Keratinocyte (primary cell): Measurements from ENCODE around the gene SSH2. TPM values are rescaled to one million over a fixed set of nuclear protein-coding genes. Genes with fewer than 3 reads are reported as not detected.
A peak's percentile ranks its signal among the peaks of the same experiment; 100 is the strongest.

Experiments
- DNase-seq: peaks from one replicate; pipeline ENCODE4 v3.0.0-alpha.2; 2011; ENCODE audit warnings: low read depth, missing footprints, low spot score
- FAIRE-seq: peaks from 2 replicates; lab custom pipeline; 2011; peaks lifted over from hg19 to GRCh38; lab: Jason Lieb, UNC
- H2AFZ ChIP-seq: 2 replicates; pipeline ENCODE4 v1.6.0; 2012; ENCODE audit warnings: low read length, control low read depth, inconsistent platforms; ENCODE audit not compliant: control insufficient read depth
- H3K27ac ChIP-seq: 2 replicates; pipeline ENCODE4 v1.5.1; 2011; ENCODE audit warnings: low read length; ENCODE audit not compliant: control insufficient read depth, insufficient read depth
- H3K27me3 ChIP-seq: 3 replicates; pipeline ENCODE4 v1.6.0; 2011; ENCODE audit warnings: low read length; ENCODE audit not compliant: control insufficient read depth, insufficient read depth; ENCODE audit errors: extremely low read depth
- H3K36me3 ChIP-seq, 2 experiments: 2 replicates in 1 of 2; 3 replicates in 1 of 2; pipeline ENCODE4 v1.5.1; 2011; ENCODE audit warnings: low read length in 2 of 2, mild to moderate bottlenecking in 1 of 2; ENCODE audit not compliant: control insufficient read depth in 2 of 2, insufficient read depth in 2 of 2; ENCODE audit errors: extremely low read depth in 1 of 2
- H3K4me1 ChIP-seq: 3 replicates; pipeline ENCODE4 v1.5.1; 2011; ENCODE audit warnings: low read length; ENCODE audit not compliant: control insufficient read depth, insufficient read depth; ENCODE audit errors: extremely low read depth
- H3K4me2 ChIP-seq: 3 replicates; pipeline ENCODE4 v1.6.0; 2011; ENCODE audit warnings: low read depth, low read length; ENCODE audit not compliant: control insufficient read depth, insufficient read depth; ENCODE audit errors: extremely low read depth
- H3K4me3 ChIP-seq, 3 experiments: fragments of 200-600 bp in 1 of 3; sonication (generic) in 1 of 3; 2 replicates in 2 of 3; 3 replicates in 1 of 3; pipeline ENCODE4 v1.5.1; 2011 to 2016; ENCODE audit warnings: low read length in 3 of 3, mild to moderate bottlenecking in 3 of 3, control low read depth in 2 of 3, inconsistent platforms in 1 of 3, low read depth in 1 of 3, mixed read lengths in 1 of 3, mixed run types in 1 of 3, moderate library complexity in 1 of 3; ENCODE audit not compliant: control insufficient read depth in 2 of 3, insufficient read depth in 2 of 3; ENCODE audit errors: extremely low read depth in 1 of 3
- H3K79me2 ChIP-seq: 2 replicates; pipeline ENCODE4 v1.6.0; 2012; ENCODE audit warnings: low read length; ENCODE audit not compliant: control insufficient read depth, insufficient read depth
- H3K9ac ChIP-seq: 3 replicates; pipeline ENCODE4 v1.6.0; 2011; ENCODE audit warnings: low read length; ENCODE audit not compliant: control insufficient read depth, insufficient read depth; ENCODE audit errors: extremely low read depth
- H3K9me1 ChIP-seq: 3 replicates; pipeline ENCODE4 v1.6.0; 2011; ENCODE audit warnings: low read length; ENCODE audit not compliant: control insufficient read depth, insufficient read depth; ENCODE audit errors: extremely low read depth
- H3K9me3 ChIP-seq: 2 replicates; pipeline ENCODE4 v1.5.1; 2012; ENCODE audit warnings: low read depth, low read length; ENCODE audit not compliant: control insufficient read depth
- H4K20me1 ChIP-seq: 3 replicates; pipeline ENCODE4 v1.6.0; 2011; ENCODE audit warnings: low read length; ENCODE audit not compliant: control insufficient read depth, insufficient read depth; ENCODE audit errors: extremely low read depth
- CTCF ChIP-seq, 3 experiments: IDR thresholded peaks in 1 of 3; conservative IDR thresholded peaks in 1 of 3; optimal IDR thresholded peaks in 1 of 3; 2 replicates in 2 of 3; 3 replicates in 1 of 3; pipeline versions ENCODE3 to v1.5.1; 2011; ENCODE audit warnings: low read length in 3 of 3, mild to moderate bottlenecking in 3 of 3, moderate library complexity in 2 of 3, control low read depth in 1 of 3, inconsistent platforms in 1 of 3; ENCODE audit not compliant: insufficient read depth in 2 of 3; ENCODE audit errors: extremely low read depth in 1 of 3
- EZH2 ChIP-seq: IDR thresholded peaks from one replicate; pipeline ENCODE4 v1.6.1; 2012; ENCODE audit warnings: inconsistent platforms, mild to moderate bottlenecking, low read length, moderate library complexity
- dilution Hi-C: fragments of 300-500 bp; cut with MboI; formaldehyde crosslinking; loops from one replicate; pipeline ENCODE4 v1.7.0; 2020; ENCODE audit warnings: low sequenced_read_pairs; ENCODE audit not compliant: extremely low pct_ligation_motif_present
- polyA plus RNA-seq, 5 experiments: library from polyadenylated mRNA; depleted of rRNA in 3 of 5; stranded (reverse) in 3 of 5; stranded (forward) in 1 of 5; unstranded in 1 of 5; fragments of >200 nt; gene quantifications; 1 replicate in 1 of 5; 2 replicates in 3 of 5; 3 replicates in 1 of 5; pipeline versions ENCODE4 v1.2.1 to v1.2.3, GENCODE V29; 2011 to 2012; ENCODE audit warnings: missing spikeins in 2 of 5, low read depth in 1 of 5, low replicate concordance in 1 of 5

SSH2 gene
- polyA plus RNA-seq, 1 donor (not counting 4 experiments of a cell fraction or from before 2014, with no cell fraction given): 13.9 TPM

- H3K4me3 ChIP-seq: peak overlapping the region in 1 of 3 experiments; percentile 15
- dilution Hi-C loops: no loop called here
- H2AFZ ChIP-seq: no peak overlapping the region
- H3K79me2 ChIP-seq: peaks cover 65% of the 10 kb centered on the region
- peaks cover 74% of the 10 kb centered on the region for H3K4me1 ChIP-seq
- H4K20me1 ChIP-seq: peaks cover 32% of the 10 kb centered on the region
- no peak for TF ChIP-seq CTCF (optimal IDR thresholded peaks at IDR 0.05 in 1 of 3, IDR thresholded peaks at IDR 0.05 in 1 of 3, conservative IDR thresholded peaks at IDR 0.05 in 1 of 3; ENCODE audit: extremely low read depth in 1 of 3, insufficient read depth in 2 of 3, low read length in 3 of 3)
- TF ChIP-seq EZH2: no peak
- no peaks in the 10 kb centered on the region for H3K9me3 ChIP-seq
- H3K9me1 ChIP-seq: peaks cover 22% of the 10 kb centered on the region
- peak overlapping the region; percentile 56 for H3K4me2 ChIP-seq
- no peaks in the 10 kb centered on the region for H3K27me3 ChIP-seq
- H3K36me3 ChIP-seq: peaks cover 21 to 33% of the 10 kb centered on the region in 2 experiments
- H3K9ac ChIP-seq: no peak overlapping the region
- H3K27ac ChIP-seq: peak overlapping the region; percentile 23
- DNase-seq: peak; percentile 91
- peak; percentile 99 for FAIRE-seq
These were observed 346.4 kb downstream of the SSH2 start for GRCh38 chr17:29583324-29584248.

- Histone ChIP-seq H3K4me1 (peaks cover 68% of the 10 kb centered on the region), H4K20me1 (peaks cover 26% of the 10 kb centered on the region), H3K79me2 (peaks cover 56% of the 10 kb centered on the region), H2AFZ (no peak overlapping the region), H3K27me3 (no peaks in the 10 kb centered on the region), H3K9me3 (no peaks in the 10 kb centered on the region), H3K9me1 (peaks cover 22% of the 10 kb centered on the region), H3K4me2 (no peak overlapping the region), H3K4me3 (no peak overlapping the region), H3K9ac (no peak overlapping the region), H3K36me3 (peaks cover 28 to 41% of the 10 kb centered on the region in 2 experiments), H3K27ac (no peak overlapping the region)
- TF ChIP-seq CTCF (optimal IDR thresholded peaks at IDR 0.05 in 1 of 3, IDR thresholded peaks at IDR 0.05 in 1 of 3, conservative IDR thresholded peaks at IDR 0.05 in 1 of 3; ENCODE audit: extremely low read depth in 1 of 3, insufficient read depth in 2 of 3, low read length in 3 of 3): no peak
- no peak for TF ChIP-seq EZH2
- FAIRE-seq: no peak
- DNase-seq: no peak
- dilution Hi-C loops: no loop called here
These were observed 347.3 kb downstream of the SSH2 start for GRCh38 chr17:29582772-29583171.
